Measurements from ENCODE around the gene GTPBP6. TPM values are rescaled to one million over a fixed set of nuclear protein-coding genes. Genes with fewer than 3 reads are reported as not detected.
A peak's percentile ranks its signal among the peaks of the same experiment; 100 is the strongest.
"Not testable (repeated sequence)": the region's sequence is repeated elsewhere in the genome, so short reads cannot be mapped to it uniquely, and the experiment has no call there.

The GTPBP6 gene
- total RNA-seq, 2 donors from 2014 or later, result 47.2 to 53.6 TPM

- Mint-ChIP-seq H3K36me3 (ENCODE audit: insufficient read depth in 2 of 2) (peaks cover 9 to 16% of the 10 kb centered on the region in 2 donors), H3K27me3 (ENCODE audit: low read depth) (no peaks in the 10 kb centered on the region), H3K9me3 (no peaks in the 10 kb centered on the region), H3K4me3 (no peak overlapping the region), H3K4me1 (ENCODE audit: low read depth) (no peaks in the 10 kb centered on the region), H3K27ac (no peak overlapping the region)
- no peak for DNase-seq
- no peak for ATAC-seq (replicated peaks in 1 of 2)
Measured at GRCh38 chrX:312621-313331, 5.8 kb downstream of the GTPBP6 start.

- no peaks in the 10 kb centered on the region for H3K9me3 Mint-ChIP-seq
- H3K4me3 Mint-ChIP-seq, result no peak overlapping the region
- H3K4me1 Mint-ChIP-seq (ENCODE audit: low read depth), result no peaks in the 10 kb centered on the region
- DNase-seq (no peak), ATAC-seq (replicated peaks in 1 of 2) (peak in 1 of 2 donors; percentile 10)
- H3K27me3 Mint-ChIP-seq (ENCODE audit: low read depth), result no peaks in the 10 kb centered on the region
- no peak overlapping the region for H3K27ac Mint-ChIP-seq
- peaks cover 9 to 16% of the 10 kb centered on the region in 2 donors for H3K36me3 Mint-ChIP-seq (ENCODE audit: insufficient read depth in 2 of 2)
Measured at GRCh38 chrX:311156-312129, 7.2 kb downstream of the GTPBP6 start.

- Mint-ChIP-seq H3K27ac (no peak overlapping the region), H3K36me3 (ENCODE audit: insufficient read depth in 2 of 2) (peaks cover 9 to 18% of the 10 kb centered on the region in 2 donors), H3K27me3 (ENCODE audit: low read depth) (no peaks in the 10 kb centered on the region), H3K9me3 (no peaks in the 10 kb centered on the region), H3K4me3 (no peak overlapping the region), H3K4me1 (ENCODE audit: low read depth) (no peaks in the 10 kb centered on the region)
- DNase-seq (no peak), ATAC-seq (replicated peaks in 1 of 2) (no peak)
Measured at GRCh38 chrX:310621-311155, 7.9 kb downstream of the GTPBP6 start.

- ATAC-seq (replicated peaks in 1 of 2) (no peak), DNase-seq (no peak)
- Mint-ChIP-seq H3K27me3 (ENCODE audit: low read depth) (no peaks in the 10 kb centered on the region), H3K9me3 (no peaks in the 10 kb centered on the region), H3K4me1 (ENCODE audit: low read depth) (no peaks in the 10 kb centered on the region), H3K36me3 (ENCODE audit: insufficient read depth in 2 of 2) (peaks cover 9 to 29% of the 10 kb centered on the region in 2 donors), H3K4me3 (no peak overlapping the region), H3K27ac (no peak overlapping the region)
Measured at GRCh38 chrX:308821-309520, 9.6 kb downstream of the GTPBP6 start.

- H3K36me3 Mint-ChIP-seq (ENCODE audit: insufficient read depth in 2 of 2), result peaks cover 9 to 33% of the 10 kb centered on the region in 2 donors
- no peaks in the 10 kb centered on the region for H3K4me1 Mint-ChIP-seq (ENCODE audit: low read depth)
- no peaks in the 10 kb centered on the region for H3K27me3 Mint-ChIP-seq (ENCODE audit: low read depth)
- ATAC-seq (replicated peaks in 1 of 2), result no peak
- H3K4me3 Mint-ChIP-seq, result no peak overlapping the region
- H3K9me3 Mint-ChIP-seq, result no peaks in the 10 kb centered on the region
- DNase-seq, result no peak
- no peak overlapping the region for H3K27ac Mint-ChIP-seq
Measured at GRCh38 chrX:307261-308111, 11.1 kb downstream of the GTPBP6 start.

GRCh38 chrX:306614-307251 lies 11.9 kb downstream of the GTPBP6 start:
- peaks cover 4 to 33% of the 10 kb centered on the region in 2 donors for H3K36me3 Mint-ChIP-seq (ENCODE audit: insufficient read depth in 2 of 2)
- not testable (repeated sequence) for H3K9me3 Mint-ChIP-seq; H3K27me3 Mint-ChIP-seq (ENCODE audit: low read depth); H3K4me1 Mint-ChIP-seq (ENCODE audit: low read depth); DNase-seq; H3K27ac Mint-ChIP-seq; ATAC-seq (replicated peaks in 1 of 2); H3K4me3 Mint-ChIP-seq

GRCh38 chrX:305781-306613 lies 12.6 kb downstream of the GTPBP6 start:
- not testable (repeated sequence) for H3K27ac Mint-ChIP-seq; H3K27me3 Mint-ChIP-seq (ENCODE audit: low read depth); H3K9me3 Mint-ChIP-seq; H3K4me1 Mint-ChIP-seq (ENCODE audit: low read depth); ATAC-seq (replicated peaks in 1 of 2); DNase-seq; H3K4me3 Mint-ChIP-seq
- H3K36me3 Mint-ChIP-seq (ENCODE audit: insufficient read depth in 2 of 2), result peaks cover 6 to 37% of the 10 kb centered on the region in 2 donors

- Mint-ChIP-seq H3K27me3 (ENCODE audit: low read depth) (no peaks in the 10 kb centered on the region), H3K36me3 (ENCODE audit: insufficient read depth in 2 of 2) (peaks cover 4 to 32% of the 10 kb centered on the region in 2 donors), H3K4me3 (no peak overlapping the region), H3K4me1 (ENCODE audit: low read depth) (no peaks in the 10 kb centered on the region), H3K9me3 (no peaks in the 10 kb centered on the region), H3K27ac (no peak overlapping the region)
- ATAC-seq (replicated peaks in 1 of 2) (no peak), DNase-seq (no peak)
Measured at GRCh38 chrX:302975-303374, 15.6 kb downstream of the GTPBP6 start.

GRCh38 chrX:300334-300733 lies 18.3 kb downstream of the GTPBP6 start:
- no peak overlapping the region for H3K27ac Mint-ChIP-seq
- H3K4me3 Mint-ChIP-seq, result no peak overlapping the region
- no peaks in the 10 kb centered on the region for H3K27me3 Mint-ChIP-seq (ENCODE audit: low read depth)
- DNase-seq (no peak), ATAC-seq (replicated peaks in 1 of 2) (peak in 1 of 2 donors; percentile 4)
- peaks cover 7 to 31% of the 10 kb centered on the region in 2 donors for H3K36me3 Mint-ChIP-seq (ENCODE audit: insufficient read depth in 2 of 2)
- H3K4me1 Mint-ChIP-seq (ENCODE audit: low read depth), result no peaks in the 10 kb centered on the region
- no peaks in the 10 kb centered on the region for H3K9me3 Mint-ChIP-seq

- ATAC-seq (replicated peaks in 1 of 2), result no peak
- no peak overlapping the region for H3K27ac Mint-ChIP-seq
- H3K9me3 Mint-ChIP-seq, result no peaks in the 10 kb centered on the region
- no peak for DNase-seq
- H3K4me3 Mint-ChIP-seq, result no peak overlapping the region
- H3K4me1 Mint-ChIP-seq (ENCODE audit: low read depth), result no peaks in the 10 kb centered on the region
- peaks cover 7 to 21% of the 10 kb centered on the region in 2 donors for H3K36me3 Mint-ChIP-seq (ENCODE audit: insufficient read depth in 2 of 2)
- H3K27me3 Mint-ChIP-seq (ENCODE audit: low read depth), result no peaks in the 10 kb centered on the region
Measured at GRCh38 chrX:298993-299392, 19.6 kb downstream of the GTPBP6 start.

- Mint-ChIP-seq H3K36me3 (ENCODE audit: insufficient read depth in 2 of 2) (peaks cover 7 to 13% of the 10 kb centered on the region in 2 donors), H3K4me1 (ENCODE audit: low read depth) (no peaks in the 10 kb centered on the region), H3K9me3 (no peaks in the 10 kb centered on the region), H3K27me3 (ENCODE audit: low read depth) (no peaks in the 10 kb centered on the region), H3K27ac (no peak overlapping the region), H3K4me3 (no peak overlapping the region)
- DNase-seq (no peak), ATAC-seq (replicated peaks in 1 of 2) (no peak)
Measured at GRCh38 chrX:295136-295535, 23.5 kb downstream of the GTPBP6 start.

Data from activated T-cell treated with anti-CD3 and anti-CD28 coated beads, Interleukin-2, amount 50 U/mL, for 72 hours (primary cell).